ENCODE results near the gene TFCP2L1. TPM values are rescaled to one million over a fixed set of nuclear protein-coding genes. Genes with fewer than 3 reads are reported as not detected.

The TFCP2L1 gene
- total RNA-seq, 1 experiment from 2014 or later: 4.3 TPM

- H3K27me3 Mint-ChIP-seq (ENCODE audit: low read depth): no peaks in the 10 kb centered on the region
- H3K36me3 Mint-ChIP-seq: no peaks in the 10 kb centered on the region
- H3K4me1 Mint-ChIP-seq: no peaks in the 10 kb centered on the region
- no peak for DNase-seq (ENCODE audit: low spot score)
- ATAC-seq: no peak
- no peak overlapping the region for H3K27ac Mint-ChIP-seq
- H3K4me3 Mint-ChIP-seq: no peak overlapping the region
- ChIA-PET CTCF (no interaction called here), POLR2A (no interaction called here)
- no peak for TF ChIP-seq RELA (CRISPR knock-in tag; IDR thresholded peaks at IDR 0.05; ENCODE audit: borderline replicate concordance)
- TF ChIP-seq EMX1 (CRISPR knock-in tag; IDR thresholded peaks at IDR 0.05): no peak
- no peak for TF ChIP-seq ZNF317 (CRISPR knock-in tag; IDR thresholded peaks at IDR 0.05; ENCODE audit: borderline replicate concordance, low read depth)
- TF ChIP-seq ATF6 (CRISPR knock-in tag; IDR thresholded peaks at IDR 0.05): no peak
- TF ChIP-seq JUN (CRISPR knock-in tag; IDR thresholded peaks at IDR 0.05): no peak
- TF ChIP-seq AR (CRISPR knock-in tag; IDR thresholded peaks at IDR 0.05): no peak
- TF ChIP-seq GTF2I (CRISPR knock-in tag; conservative IDR thresholded peaks at IDR 0.05): no peak
- TF ChIP-seq MXD4 (CRISPR knock-in tag; IDR thresholded peaks at IDR 0.05; ENCODE audit: borderline replicate concordance): no peak
- no peak for TF ChIP-seq MYBL2 (CRISPR knock-in tag; IDR thresholded peaks at IDR 0.05)
- TF ChIP-seq ELF4 (CRISPR knock-in tag; IDR thresholded peaks at IDR 0.05; ENCODE audit: low read depth): no peak
- TF ChIP-seq ZNF423 (CRISPR knock-in tag; IDR thresholded peaks at IDR 0.05): no peak
- no peak for TF ChIP-seq ZBTB21 (CRISPR knock-in tag; IDR thresholded peaks at IDR 0.05; ENCODE audit: borderline replicate concordance)
- no peak for TF ChIP-seq SP1 (CRISPR knock-in tag; conservative IDR thresholded peaks at IDR 0.05)
- TF ChIP-seq ERG (CRISPR knock-in tag; IDR thresholded peaks at IDR 0.05): no peak
- no peaks in the 10 kb centered on the region for H3K9me3 Mint-ChIP-seq
These were observed 82.3 kb downstream of the TFCP2L1 start for GRCh38 chr2:121202541-121203310.

GRCh38 chr2:121201796-121202195, 83.2 kb downstream of the TFCP2L1 start:
- POLR2A ChIA-PET: no interaction called here
- no peak for TF ChIP-seq CTCF (IDR thresholded peaks at IDR 0.05)
- TF ChIP-seq ZNF263 (CRISPR knock-in tag; IDR thresholded peaks at IDR 0.05; ENCODE audit: low read depth): no peak
- no peak for TF ChIP-seq ATF3 (CRISPR knock-in tag; conservative IDR thresholded peaks at IDR 0.05)
- no peak for TF ChIP-seq NFYB (CRISPR knock-in tag; conservative IDR thresholded peaks at IDR 0.05; ENCODE audit: low read depth)
- no peak for TF ChIP-seq HMGA2 (CRISPR knock-in tag; IDR thresholded peaks at IDR 0.05)
- no peak for TF ChIP-seq E2F1 (CRISPR knock-in tag; IDR thresholded peaks at IDR 0.05)
- no peak for TF ChIP-seq TCF7 (CRISPR knock-in tag; IDR thresholded peaks at IDR 0.05; ENCODE audit: low read depth)
- no peak for DNase-seq (ENCODE audit: low spot score)
- no peaks in the 10 kb centered on the region for H3K36me3 Mint-ChIP-seq
- CTCF ChIA-PET: no interaction called here
- H3K4me3 Mint-ChIP-seq: no peak overlapping the region
- no peak for ATAC-seq
- no peaks in the 10 kb centered on the region for H3K4me1 Mint-ChIP-seq
- H3K9me3 Mint-ChIP-seq: no peaks in the 10 kb centered on the region
- no peaks in the 10 kb centered on the region for H3K27me3 Mint-ChIP-seq (ENCODE audit: low read depth)
- no peak overlapping the region for H3K27ac Mint-ChIP-seq
